GM12891 (cell line): Measurements from ENCODE around the gene COMP.

Source experiments
- PAX5 ChIP-seq: IDR thresholded peaks from 2 replicates; pipeline ENCODE4 v1.6.1; 2011; ENCODE audit warnings: low read length, moderate library complexity, mild to moderate bottlenecking; ENCODE audit not compliant: insufficient read depth, severe bottlenecking
- POLR2A ChIP-seq: IDR thresholded peaks from 2 replicates; pipeline ENCODE4 v1.6.1; 2011; ENCODE audit warnings: low read depth, low read length, control low read depth
- POLR2AphosphoS5 ChIP-seq: IDR thresholded peaks from 2 replicates; pipeline ENCODE4 v1.6.1; 2011; ENCODE audit warnings: low read depth, low read length, control low read depth
- SPI1 ChIP-seq: IDR thresholded peaks from 2 replicates; pipeline ENCODE4 v1.6.1; 2011; ENCODE audit warnings: low read depth, low read length, control low read depth
- TAF1 ChIP-seq: IDR thresholded peaks from 2 replicates; pipeline ENCODE4 v1.6.1; 2011; ENCODE audit warnings: low read depth, low read length, control low read depth

DNA sequence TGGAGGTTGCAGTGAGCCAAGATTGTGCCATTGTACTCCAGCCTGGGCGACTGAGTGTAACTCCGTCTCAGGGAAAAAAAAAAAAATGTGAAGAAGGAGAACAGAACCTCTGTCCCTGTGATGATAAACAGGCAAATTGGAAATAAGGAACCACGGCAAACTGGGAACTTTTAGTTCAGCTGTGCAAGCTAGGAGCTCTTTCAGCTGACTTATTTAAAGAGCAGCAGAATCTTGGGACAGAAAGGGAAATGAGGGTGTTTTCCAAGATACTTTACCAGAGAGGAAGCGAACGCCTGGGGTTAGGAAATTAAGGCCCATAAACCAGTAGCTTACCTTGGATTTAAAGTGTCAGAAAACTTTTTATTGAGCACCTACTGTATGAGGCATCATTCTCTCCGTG lies 37.7 kb upstream of the COMP start:
- TF ChIP-seq TAF1 = no peak
- TF ChIP-seq POLR2AphosphoS5 = no peak
- no peak for TF ChIP-seq POLR2A
- TF ChIP-seq SPI1 = no peak
- no peak for TF ChIP-seq PAX5
